Activated CD8-positive, alpha-beta T cell treated with anti-CD3 and anti-CD28 coated beads for 36 hours (primary cell): ENCODE data around the gene RAPGEF3. TPM values are rescaled to one million over a fixed set of nuclear protein-coding genes. Genes with fewer than 3 reads are reported as not detected.

Source experiments
- ATAC-seq: fragments of 200-7000 bp; cut with Tn5 transposase; one replicate; pipeline ENCODE4 v1.10.0; 2021; ENCODE audit warnings: mild to moderate bottlenecking, moderate library complexity
- CTCF ChIA-PET: fragments of 350-600 bp; sonication (Branson Sonifier 250); formaldehyde crosslinking; loops from one replicate; lab custom pipeline; 2021; ENCODE audit warnings: antibody characterized with exemption; lab: Charles Lee
- POLR2A ChIA-PET: fragments of 350-600 bp; sonication (Branson Sonifier 250); formaldehyde crosslinking; loops from one replicate; lab custom pipeline; 2021; ENCODE audit warnings: antibody characterized with exemption; lab: Charles Lee
- DNase-seq: peaks from one replicate; pipeline ENCODE4 v3.0.0-alpha.2; 2020
- H3K27ac Mint-ChIP-seq: one replicate; pipeline ENCODE4 v1.8.0; 2021; ENCODE audit warnings: mild to moderate bottlenecking, mixed read lengths
- H3K27me3 Mint-ChIP-seq: one replicate; pipeline ENCODE4 v1.8.0; 2021; ENCODE audit warnings: mixed read lengths
- H3K36me3 Mint-ChIP-seq: one replicate; pipeline ENCODE4 v1.8.0; 2021; ENCODE audit warnings: low read depth, mixed read lengths
- H3K4me1 Mint-ChIP-seq: one replicate; pipeline ENCODE4 v1.8.0; 2021; ENCODE audit warnings: low read depth, mixed read lengths
- H3K4me3 Mint-ChIP-seq: one replicate; pipeline ENCODE4 v1.8.0; 2021; ENCODE audit warnings: mild to moderate bottlenecking, moderate library complexity, mixed read lengths
- H3K9me3 Mint-ChIP-seq: one replicate; pipeline ENCODE4 v1.8.0; 2021; ENCODE audit warnings: mixed read lengths
- CTCF ChIP-seq: fragments of 200-600 bp; IDR thresholded peaks from one replicate; pipeline ENCODE4 v1.8.0; 2022; ENCODE audit warnings: antibody characterized with exemption, mild to moderate bottlenecking
- intact Hi-C: fragments of 100-400 bp; cut with micrococcal nuclease; formaldehyde crosslinking; loops from one replicate; pipeline ENCODE4 v1.10.0; 2022
- total RNA-seq, 2 experiments: library from RNA; stranded (reverse); gene quantifications; one replicate each; pipeline ENCODE4 v1.2.3, GENCODE V29; 2021

RAPGEF3 gene
- total RNA-seq, 2 experiments from 2014 or later: 0.56 to 0.58 TPM

- no peaks in the 10 kb centered on the region for H3K9me3 Mint-ChIP-seq
- DNase-seq (no peak), ATAC-seq (no peak)
- peaks cover 30% of the 10 kb centered on the region for H3K4me1 Mint-ChIP-seq
- no peak for TF ChIP-seq CTCF
- no peaks in the 10 kb centered on the region for H3K27me3 Mint-ChIP-seq
- intact Hi-C loops: no loop called here
- no peak overlapping the region for H3K27ac Mint-ChIP-seq
- POLR2A ChIA-PET: interaction anchor here (1.1 to 2.2 kb wide), 6 partner anchors 10 to 62 kb away, joined by 3 to 6 read pairs (median 4); no protein-coding TSS in a partner anchor
- no peak overlapping the region for H3K4me3 Mint-ChIP-seq
- CTCF ChIA-PET: interaction anchor here (0.8 to 14.5 kb wide), 13 partner anchors 11 to 183 kb away, joined by 3 to 355 read pairs (median 4); partner anchors contain the start of gene SLC48A1
- no peaks in the 10 kb centered on the region for H3K36me3 Mint-ChIP-seq
These were observed 1.3 kb downstream of the RAPGEF3 start for GRCh38 chr12:47757364-47757839.

- H3K4me1 Mint-ChIP-seq: peaks cover 30% of the 10 kb centered on the region
- H3K9me3 Mint-ChIP-seq: no peaks in the 10 kb centered on the region
- no peaks in the 10 kb centered on the region for H3K27me3 Mint-ChIP-seq
- TF ChIP-seq CTCF: no peak
- peak overlapping the region; percentile 1 for H3K4me3 Mint-ChIP-seq
- CTCF ChIA-PET: interaction anchor here (0.9 to 14.5 kb wide), 11 partner anchors 12 to 406 kb away, joined by 3 to 355 read pairs (median 7); partner anchors contain the start of gene SLC48A1
- ATAC-seq (peak; percentile 57), DNase-seq (peak; percentile 80)
- intact Hi-C loops: no loop called here
- POLR2A ChIA-PET: interaction anchor here (0.6 to 2.2 kb wide), 8 partner anchors 11 to 205 kb away, joined by 3 to 6 read pairs (median 4); partner anchors contain the start of gene ENDOU
- H3K27ac Mint-ChIP-seq: peak overlapping the region; percentile 62
- H3K36me3 Mint-ChIP-seq: no peaks in the 10 kb centered on the region
These were observed 2.8 kb downstream of the RAPGEF3 start for GRCh38 chr12:47755655-47756562.

- H3K4me3 Mint-ChIP-seq: no peak overlapping the region
- intact Hi-C loops: no loop called here
- H3K9me3 Mint-ChIP-seq: no peaks in the 10 kb centered on the region
- peaks cover 30% of the 10 kb centered on the region for H3K4me1 Mint-ChIP-seq
- H3K36me3 Mint-ChIP-seq: no peaks in the 10 kb centered on the region
- TF ChIP-seq CTCF: no peak
- DNase-seq: no peak
- H3K27me3 Mint-ChIP-seq: no peaks in the 10 kb centered on the region
- H3K27ac Mint-ChIP-seq: no peak overlapping the region
- no peak for ATAC-seq
- ChIA-PET POLR2A (interaction anchor here (1.2 to 2.2 kb wide), 4 partner anchors 12 to 33 kb away, joined by 3 to 6 read pairs (median 4); partner anchors contain the start of gene ENDOU), CTCF (interaction anchor here (0.9 to 14.5 kb wide), 9 partner anchors 13 to 407 kb away, joined by 3 to 355 read pairs (median 10); partner anchors contain the start of gene SLC48A1)
These were observed 3.8 kb downstream of the RAPGEF3 start for GRCh38 chr12:47754881-47755280.

- TF ChIP-seq CTCF: no peak
- Mint-ChIP-seq H3K9me3 (no peaks in the 10 kb centered on the region), H3K36me3 (no peaks in the 10 kb centered on the region), H3K4me3 (no peak overlapping the region), H3K27ac (no peak overlapping the region), H3K27me3 (no peaks in the 10 kb centered on the region), H3K4me1 (peaks cover 30% of the 10 kb centered on the region)
- DNase-seq (no peak), ATAC-seq (no peak)
- intact Hi-C loops: no loop called here
- ChIA-PET CTCF (interaction anchor here (0.8 to 14.5 kb wide), 6 partner anchors 14 to 83 kb away, joined by 3 to 355 read pairs (median 18); partner anchors contain the start of gene SLC48A1), POLR2A (interaction anchor here (1.2 to 1.8 kb wide), 3 partner anchors 13 to 32 kb away, joined by 3 to 4 read pairs (median 3); partner anchors contain the start of gene ENDOU)
These were observed 4.6 kb downstream of the RAPGEF3 start for GRCh38 chr12:47754126-47754525.
